Retina (tissue), 1 donor: ENCODE data around the gene AGBL4.

Experiments used
- DNase-seq: peaks from one replicate; pipeline ENCODE4 v3.0.0-alpha.2; 2016

Gene AGBL4

GRCh38 chr1:48500541-48501450 lies 1523.0 kb downstream of the AGBL4 start:
- DNase-seq = no peak

DNA sequence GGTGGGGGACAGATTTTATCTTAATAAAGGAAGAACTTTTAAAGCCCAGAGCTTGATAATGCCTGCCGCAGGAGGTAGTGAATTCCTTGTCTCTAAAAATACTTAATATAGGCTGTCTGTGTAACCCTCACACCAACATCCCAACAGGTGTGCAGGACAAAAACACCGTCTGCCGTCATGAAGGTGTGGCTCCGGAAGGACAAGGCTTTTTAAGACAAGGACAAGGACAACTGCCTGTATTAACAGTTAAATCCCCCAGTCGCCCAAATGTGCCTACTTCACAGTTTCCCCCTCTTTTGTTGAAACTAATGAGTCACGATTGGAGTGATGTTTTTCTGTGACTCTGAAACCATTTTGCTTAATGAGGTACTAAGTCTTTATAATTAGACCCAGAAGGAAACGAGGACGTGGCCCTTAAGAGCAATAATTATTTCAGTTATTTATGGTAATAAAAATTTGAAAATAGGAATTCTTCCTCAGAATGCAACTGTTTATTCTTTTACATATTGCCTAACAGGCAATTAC lies 1524.5 kb downstream of the AGBL4 start:
- peak; percentile 11 for DNase-seq

- DNase-seq = peak; percentile 91
Observed at GRCh38 chr1:48498096-48498791, 1525.5 kb downstream of the AGBL4 start.

DNA sequence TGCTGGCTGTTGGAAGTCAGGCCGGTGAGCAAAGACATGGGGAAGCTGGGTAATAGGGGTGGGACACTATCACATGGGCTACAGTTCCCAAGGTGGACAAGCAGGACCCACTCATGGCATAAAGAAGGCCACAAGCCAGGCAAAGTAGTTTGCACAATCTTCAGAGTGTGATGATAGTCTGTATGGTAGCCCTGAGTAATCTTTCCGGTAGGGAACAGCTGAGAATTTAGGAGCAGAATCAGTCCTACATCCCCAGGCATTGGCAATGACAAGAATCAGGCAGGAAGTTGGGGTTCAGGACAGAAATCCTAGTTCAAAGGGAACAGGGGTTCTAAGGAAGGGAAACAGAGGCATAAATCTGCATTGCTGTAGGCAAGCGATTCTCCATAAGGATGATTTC lies 1527.8 kb downstream of the AGBL4 start:
- DNase-seq = no peak

DNA sequence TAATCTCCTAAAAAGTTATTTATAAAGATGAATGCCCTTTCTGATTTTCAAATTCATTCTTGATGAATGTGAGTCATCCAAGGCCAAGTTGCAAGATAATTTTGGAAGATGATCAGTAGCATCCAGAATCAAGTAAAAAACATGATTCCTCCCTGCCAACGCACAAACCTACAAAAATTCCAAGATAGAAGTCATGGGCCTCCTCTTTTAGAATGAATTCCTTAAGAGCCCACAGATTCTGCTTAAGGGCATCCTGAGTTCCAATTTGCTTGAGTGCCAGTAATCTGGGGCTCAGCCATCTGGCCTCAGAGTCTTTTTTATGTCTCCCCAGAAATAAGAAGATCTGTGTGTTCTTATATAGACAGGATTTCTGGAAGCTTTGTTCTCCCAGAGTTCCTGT lies 1528.6 kb downstream of the AGBL4 start:
- no peak for DNase-seq

DNA sequence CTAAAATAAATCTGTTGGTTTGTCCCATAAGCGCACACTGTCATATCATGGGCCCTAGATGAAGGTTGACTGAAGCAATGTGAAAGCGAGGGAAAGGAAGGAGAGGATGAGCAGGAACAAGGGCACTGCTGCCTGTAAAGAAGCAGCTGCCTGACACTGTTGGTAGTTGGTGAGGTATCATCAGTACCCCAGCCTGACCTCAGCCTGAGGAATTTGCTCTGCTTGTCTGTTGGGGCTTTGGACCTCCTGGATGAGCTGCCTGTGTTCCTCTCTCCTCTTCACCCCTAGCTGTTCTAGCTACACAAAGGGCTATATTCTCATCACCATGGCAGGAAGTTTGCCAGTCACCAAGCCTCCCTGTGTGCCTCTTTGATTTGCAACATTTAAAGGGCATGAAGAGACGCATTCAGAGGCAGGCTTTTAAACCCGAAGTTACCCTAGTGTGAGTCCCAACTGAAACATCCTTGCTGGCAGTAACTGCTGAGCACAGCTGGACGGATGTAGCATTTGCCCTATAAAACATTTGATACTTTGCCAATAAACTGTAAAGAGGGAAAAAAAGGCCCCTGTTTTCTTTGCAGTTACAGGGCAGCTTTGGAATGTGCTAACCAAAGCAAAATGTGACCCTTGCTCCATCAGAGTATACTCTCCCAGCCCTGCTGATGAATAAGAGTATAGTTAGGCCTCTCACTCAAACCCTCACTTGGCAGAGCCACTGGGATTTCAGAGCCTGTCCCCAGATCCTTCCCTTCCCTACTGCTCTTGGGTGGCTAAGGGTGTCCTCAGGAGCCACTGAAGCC lies 1529.6 kb downstream of the AGBL4 start:
- peak; percentile 16 for DNase-seq

- no peak for DNase-seq
Observed at GRCh38 chr1:48493041-48493440, 1530.7 kb downstream of the AGBL4 start.

DNA sequence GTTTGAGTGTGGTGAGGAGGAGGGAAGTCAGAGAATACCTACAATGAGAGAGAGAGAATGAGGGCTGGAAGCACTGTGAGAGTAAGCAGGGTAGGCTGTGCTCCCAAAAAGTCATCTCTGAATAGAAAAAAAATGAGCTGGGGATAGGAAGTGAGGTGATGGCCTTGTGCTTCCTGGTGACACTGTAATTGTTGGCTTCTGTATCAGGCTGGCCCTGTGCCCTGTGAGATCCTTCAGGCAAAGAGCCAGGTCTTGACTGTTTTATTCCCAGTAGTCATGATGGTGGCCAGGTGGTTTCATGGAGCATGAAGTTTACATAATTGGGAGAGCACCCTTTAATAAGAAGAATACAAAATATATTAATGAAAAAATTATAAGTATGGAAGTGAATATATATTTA lies 1531.4 kb downstream of the AGBL4 start:
- no peak for DNase-seq

DNA sequence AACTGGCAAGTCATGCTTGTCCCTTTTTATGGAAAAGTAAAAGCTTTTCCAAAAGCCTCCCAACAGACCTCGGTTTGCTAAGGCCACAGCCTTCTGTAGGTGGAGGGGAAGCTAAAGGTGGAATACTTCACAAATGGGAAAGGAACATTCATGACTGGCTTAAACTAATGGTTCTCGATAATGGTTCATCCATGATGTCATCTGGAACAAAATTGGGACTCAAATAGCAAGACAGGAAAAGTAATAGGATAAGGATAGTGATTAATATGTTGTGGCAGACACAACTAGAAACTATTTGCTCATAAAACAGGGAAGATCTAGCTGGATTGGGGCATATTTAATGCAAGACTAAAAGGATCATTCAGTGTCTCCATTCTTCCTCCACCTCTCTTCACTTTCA lies 1535.0 kb downstream of the AGBL4 start:
- no peak for DNase-seq
